GM12878 (cell line): ENCODE measurements around the gene NHSL2. TPM values are rescaled to one million over a fixed set of nuclear protein-coding genes. Genes with fewer than 3 reads are reported as not detected.

ENCODE experiments used
- ATAC-seq: fragments of 200-7000 bp; cut with Tn5 transposase; 3 replicates; pipeline ENCODE4 v1.9.1; 2020; ENCODE audit warnings: mild to moderate bottlenecking, moderate library complexity
- BruUV-seq: library from RNA; stranded (reverse); fragments of 400-500 nt; replicated peaks from 2 replicates; lab custom pipeline; 2021; lab: Mats Ljungman, UMichigan
- CTCF ChIA-PET: fragments of 300-600 bp; sonication (Branson Sonifier 250); formaldehyde crosslinking; extraction: SDS; loops from one replicate; lab custom pipeline; 2021; ENCODE audit warnings: inconsistent platforms; lab: Yijun Ruan, JAX
- POLR2A ChIA-PET: fragments of 350-600 bp; formaldehyde crosslinking; extraction: SDS; loops from one replicate; lab custom pipeline; 2021; ENCODE audit warnings: inconsistent platforms; lab: Charles Lee
- RAD21 ChIA-PET: fragments of 300-600 bp; sonication (Branson Sonifier 250); formaldehyde crosslinking; loops from one replicate; lab custom pipeline; 2023; ENCODE audit warnings: antibody characterized with exemption; ENCODE audit not compliant: unreplicated experiment; lab: Charles Lee
- SMC1A ChIA-PET: fragments of 300-600 bp; sonication (Branson Sonifier 250); formaldehyde crosslinking; loops from one replicate; lab custom pipeline; 2023; ENCODE audit not compliant: unreplicated experiment, uncharacterized antibody; lab: Charles Lee
- DNase-seq: peaks from one replicate; pipeline ENCODE4 v3.0.0-alpha.2; 2011; ENCODE audit warnings: low read depth, low spot score
- FAIRE-seq: peaks from 3 replicates; lab custom pipeline; 2011; peaks lifted over from hg19 to GRCh38; lab: Jason Lieb, UNC
- H2AFZ ChIP-seq: 2 replicates; pipeline ENCODE4 v1.6.0; 2011; ENCODE audit warnings: low read depth, low read length, control low read depth; ENCODE audit not compliant: control insufficient read depth
- H3K27ac ChIP-seq: 2 replicates; pipeline ENCODE4 v1.5.1; 2011; ENCODE audit warnings: control low read depth; ENCODE audit not compliant: control insufficient read depth, insufficient read depth
- H3K27me3 ChIP-seq, 2 experiments: replicated peaks in 1 of 2; 2 replicates each; pipeline versions ENCODE4 v1.6.0 to v1.6.1; 2011; ENCODE audit warnings: low read length in 1 of 2; ENCODE audit not compliant: control insufficient read depth in 2 of 2, insufficient read depth in 2 of 2
- H3K36me3 ChIP-seq, 2 experiments: 2 replicates each; pipeline ENCODE4 v1.5.1; 2011; ENCODE audit warnings: low read length in 1 of 2; ENCODE audit not compliant: control insufficient read depth in 2 of 2, insufficient read depth in 2 of 2
- H3K4me1 ChIP-seq: 2 replicates; pipeline ENCODE4 v1.6.1; 2011; ENCODE audit warnings: mild to moderate bottlenecking, low read length, moderate library complexity, mixed read lengths; ENCODE audit not compliant: control insufficient read depth, insufficient read depth
- H3K4me2 ChIP-seq: 2 replicates; pipeline ENCODE4 v1.6.0; 2011; ENCODE audit warnings: control low read depth; ENCODE audit not compliant: control insufficient read depth, insufficient read depth
- H3K4me3 ChIP-seq: fragments of 200-600 bp; sonication (generic); 2 replicates; pipeline ENCODE4 v1.5.1; 2016
- H3K79me2 ChIP-seq: 2 replicates; pipeline ENCODE4 v1.6.0; 2011; ENCODE audit warnings: low read length; ENCODE audit not compliant: control insufficient read depth, insufficient read depth
- H3K9ac ChIP-seq: 2 replicates; pipeline ENCODE4 v1.8.0; 2011; ENCODE audit warnings: low read length, control low read depth, mixed read lengths; ENCODE audit not compliant: control insufficient read depth, insufficient read depth
- H3K9me3 ChIP-seq: replicated peaks from 3 replicates; pipeline ENCODE4 v1.5.1; 2011; ENCODE audit warnings: mild to moderate bottlenecking, low read length; ENCODE audit not compliant: control insufficient read depth, insufficient read depth
- H4K20me1 ChIP-seq: 2 replicates; pipeline ENCODE4 v1.6.0; 2011; ENCODE audit not compliant: control insufficient read depth, insufficient read depth
- ATF2 ChIP-seq: IDR thresholded peaks from 2 replicates; pipeline ENCODE4 v1.6.1; 2012; ENCODE audit warnings: low read length, inconsistent platforms
- CBFB ChIP-seq: IDR thresholded peaks from 2 replicates; pipeline ENCODE4 v1.6.1; 2016; ENCODE audit warnings: antibody characterized with exemption, low read depth
- CREB1 ChIP-seq: IDR thresholded peaks from 2 replicates; pipeline ENCODE4 v1.6.1; 2012; ENCODE audit warnings: low read depth, mild to moderate bottlenecking, inconsistent platforms
- EP300 ChIP-seq, 2 experiments: fragments of 150-350 bp in 1 of 2; IDR thresholded peaks; 2 replicates each; pipeline ENCODE4 v1.6.1; 2011 to 2012; ENCODE audit warnings: low read depth in 2 of 2, low read length in 2 of 2, borderline replicate concordance in 1 of 2, improper control_type of control experiment in 1 of 2, inconsistent platforms in 1 of 2; ENCODE audit not compliant: control insufficient read depth in 1 of 2
- ETV6 ChIP-seq, 2 experiments: fragments of 450-650 bp in 1 of 2; IDR thresholded peaks in 1 of 2; conservative IDR thresholded peaks in 1 of 2; 2 replicates each; pipeline ENCODE4 v1.6.1; 2014; ENCODE audit warnings: antibody characterized with exemption in 1 of 2, borderline replicate concordance in 1 of 2, low read depth in 1 of 2, mild to moderate bottlenecking in 1 of 2, moderate library complexity in 1 of 2
- MEF2A ChIP-seq: IDR thresholded peaks from 2 replicates; pipeline ENCODE4 v1.6.1; 2011; ENCODE audit warnings: low read depth, mild to moderate bottlenecking, low read length, moderate library complexity; ENCODE audit not compliant: insufficient read depth
- MTA2 ChIP-seq: fragments of 450-650 bp; IDR thresholded peaks from 2 replicates; pipeline ENCODE4 v1.6.1; 2016; ENCODE audit warnings: low read depth, mild to moderate bottlenecking, moderate library complexity
- SMC3 ChIP-seq: IDR thresholded peaks from 2 replicates; pipeline ENCODE4 v1.6.1; 2011; ENCODE audit warnings: low read length, improper control_type of control experiment, borderline replicate concordance
- WGBS: methylation state at CpG from one replicate; pipeline ENCODE4 v1.1.6; 2016; ENCODE audit warnings: low lambda C conversion rate; ENCODE audit not compliant: insufficient replicate concordance, insufficient coverage; ENCODE audit errors: missing lambda C conversion rate; 5-methylcytosine and 5-hydroxymethylcytosine counted together
- in situ Hi-C: fragments of 300-500 bp; cut with MboI; formaldehyde crosslinking; loops from 9 replicates; pipeline ENCODE4 v1.14.3; 2018; ENCODE audit warnings: mixed read lengths
- intact Hi-C: fragments of 100-400 bp; cut with micrococcal nuclease; formaldehyde crosslinking; loops from one replicate; pipeline ENCODE4 v1.14.2; 2022; ENCODE audit not compliant: unreplicated experiment
- polyA plus RNA-seq, 11 experiments: library from polyadenylated mRNA; depleted of rRNA in 4 of 11; unstranded in 6 of 11; stranded (reverse) in 5 of 11; fragments of >200 nt; fragmentation: Nextera tagmentation in 4 of 11; fragmentation: Illumina TruSeq in 1 of 11; extraction: Ambion mirVana in 4 of 11; extraction: Trizol in 1 of 11; gene quantifications; 1 replicate in 1 of 11; 2 replicates in 10 of 11; pipeline versions ENCODE4 v1.2.1 to v1.2.3, GENCODE V29; 2011 to 2016; ENCODE audit warnings: inconsistent platforms in 2 of 11, missing spikeins in 2 of 11, low read depth in 1 of 11
- total RNA-seq, 4 experiments: library from RNA; depleted of rRNA in 3 of 4; stranded (reverse); fragments of >200 nt in 3 of 4; fragmentation: Illumina TruSeq in 1 of 4; extraction: Trizol in 1 of 4; gene quantifications; 2 replicates each; pipeline versions ENCODE4 v1.2.1 to v1.2.3, GENCODE V29; 2013 to 2021

Gene NHSL2
- total and polyA plus RNA-seq, 10 of the 15 experiments (the other 5 are each of a cell fraction or from before 2014, with no cell fraction given), result 0.05 to 0.53 (median 0.07) TPM; not detected in 2

GRCh38 chrX:71912156-71912555, 1.5 kb downstream of the NHSL2 start:
- ChIA-PET SMC1A (no interaction called here), RAD21 (no interaction called here)
- WGBS, result 84% methylated on average over 7 of the region's 7 CpGs

GRCh38 chrX:71913156-71913950, 2.7 kb downstream of the NHSL2 start:
- Histone ChIP-seq H4K20me1 (no peaks in the 10 kb centered on the region), H3K27me3 (peaks cover 0 to 2% of the 10 kb centered on the region in 2 experiments; a peak in 2 of 4 replicates), H3K27ac (no peak overlapping the region), H3K79me2 (no peaks in the 10 kb centered on the region), H3K4me3 (no peak overlapping the region), H3K9ac (no peak overlapping the region), H2AFZ (no peak overlapping the region), H3K4me1 (no peaks in the 10 kb centered on the region), H3K36me3 (no peaks in the 10 kb centered on the region), H3K9me3 (no peaks in the 10 kb centered on the region), H3K4me2 (no peak overlapping the region)
- DNase-seq (no peak), ATAC-seq (no peak), FAIRE-seq (no peak)
- CTCF ChIA-PET, result no interaction called here
- intact Hi-C loops, result no loop called here
- in situ Hi-C loops, result no loop called here
- POLR2A ChIA-PET, result no interaction called here
- SMC1A ChIA-PET, result no interaction called here
- WGBS, result 45% methylated on average over 6 of the region's 6 CpGs
- BruUV-seq, result no TSS peak
- RAD21 ChIA-PET, result no interaction called here
- TF ChIP-seq EP300 (IDR thresholded peaks at IDR 0.05; ENCODE audit: borderline replicate concordance in 1 of 2, control insufficient read depth in 1 of 2, low read depth in 2 of 2, low read length in 2 of 2) (no peak), CBFB (no peak), ATF2 (no peak), CREB1 (no peak)

More at GRCh38 chrX:71912156-71912555, 1.5 kb downstream of the NHSL2 start:
- H3K9me3 ChIP-seq, result no peaks in the 10 kb centered on the region
- no peak overlapping the region for H3K9ac ChIP-seq
- ATAC-seq (no peak), DNase-seq (no peak), FAIRE-seq (no peak)
- H3K4me3 ChIP-seq, result no peak overlapping the region
- intact Hi-C loops, result no loop called here
- ChIA-PET CTCF (no interaction called here), POLR2A (no interaction called here)
- no peak for TF ChIP-seq MEF2A
- no peak for TF ChIP-seq MTA2
- TF ChIP-seq SMC3, result no peak
- TF ChIP-seq ETV6 (conservative IDR thresholded peaks at IDR 0.05 in 1 of 2, IDR thresholded peaks at IDR 0.05 in 1 of 2; ENCODE audit: borderline replicate concordance in 1 of 2, low read depth in 1 of 2), result no peak
- H3K4me1 ChIP-seq, result no peaks in the 10 kb centered on the region
- no peaks in the 10 kb centered on the region for H3K36me3 ChIP-seq
- H3K27me3 ChIP-seq, result peaks cover 0 to 2% of the 10 kb centered on the region in 2 experiments; a peak in 2 of 4 replicates
- in situ Hi-C loops, result no loop called here
- BruUV-seq, result no TSS peak
- no peaks in the 10 kb centered on the region for H3K79me2 ChIP-seq
- H3K27ac ChIP-seq, result no peak overlapping the region
- H4K20me1 ChIP-seq, result no peaks in the 10 kb centered on the region
- H2AFZ ChIP-seq, result no peak overlapping the region
- H3K4me2 ChIP-seq, result no peak overlapping the region
